ENCODE measurements around the gene CCNL2.

GRCh38 chr1:1400576-1401456, 1.7 kb upstream of the CCNL2 start:
- no peak for TF ChIP-seq POLR2A (IDR thresholded peaks at IDR 0.05)
- TF ChIP-seq CTCF (IDR thresholded peaks at IDR 0.05), result no peak
- no peak for TF ChIP-seq EP300 (IDR thresholded peaks at IDR 0.05)
